ENCODE data around the gene SLC13A1.

GRCh38 chr7:123209786-123210185, 10.0 kb upstream of the SLC13A1 start:
- TF ChIP-seq EZH2 (optimal IDR thresholded peaks at IDR 0.05; ENCODE audit: low read depth, low read length), result no peak
- TF ChIP-seq CTCF (IDR thresholded peaks at IDR 0.05; ENCODE audit: low read length), result no peak

All from MM.1S (cell line).